B cell (primary cell): Measurements from ENCODE around the gene NHP2. TPM values are rescaled to one million over a fixed set of nuclear protein-coding genes. Genes with fewer than 3 reads are reported as not detected.

ENCODE experiments used
- ATAC-seq: fragments of 200-7000 bp; cut with Tn5 transposase; one replicate; pipeline ENCODE4 v1.10.0; 2021; ENCODE audit warnings: low read depth, mild to moderate bottlenecking, moderate number of reproducible peaks, moderate library complexity
- CTCF ChIA-PET: fragments of 350-600 bp; sonication (Branson Sonifier 250); formaldehyde crosslinking; loops from one replicate; lab custom pipeline; 2021; ENCODE audit warnings: antibody characterized with exemption, inconsistent platforms; lab: Charles Lee
- POLR2A ChIA-PET: fragments of 350-600 bp; sonication (Branson Sonifier 250); formaldehyde crosslinking; loops from one replicate; lab custom pipeline; 2021; ENCODE audit warnings: antibody characterized with exemption; lab: Charles Lee
- DNase-seq: peaks from one replicate; pipeline ENCODE4 v3.0.0; 2013
- H2AFZ ChIP-seq: 2 replicates; pipeline ENCODE4 v1.6.1; 2012; ENCODE audit warnings: mild to moderate bottlenecking, low read depth, low read length; ENCODE audit not compliant: insufficient read depth, poor library complexity, severe bottlenecking
- H3K27ac ChIP-seq, 2 donors: 1 replicate in 1 of 2; 2 replicates in 1 of 2; pipeline ENCODE4 v1.5.1; 2012 to 2013; ENCODE audit warnings: low read length in 2 of 2, mild to moderate bottlenecking in 2 of 2, moderate library complexity in 1 of 2
- H3K27me3 ChIP-seq, 4 experiments: fragments of 200-600 bp in 1 of 4; sonication (generic) in 1 of 4; replicated peaks in 1 of 4; 1 replicate in 2 of 4; 2 replicates in 2 of 4; pipeline versions ENCODE4 v1.6.1 to v1.7.0; 2013 to 2016; ENCODE audit warnings: low read length in 3 of 4, mild to moderate bottlenecking in 2 of 4, mixed read lengths in 1 of 4, moderate library complexity in 1 of 4; ENCODE audit not compliant: insufficient read depth in 4 of 4, control insufficient read depth in 3 of 4; ENCODE audit errors: control extremely low read depth in 1 of 4
- H3K36me3 ChIP-seq, 2 experiments: replicated peaks in 1 of 2; 1 replicate in 1 of 2; 2 replicates in 1 of 2; pipeline versions ENCODE4 v1.6.1 to v1.7.1; 2013; ENCODE audit warnings: low read length in 1 of 2; ENCODE audit not compliant: insufficient read depth in 2 of 2, control insufficient read depth in 1 of 2; ENCODE audit errors: control extremely low read depth in 1 of 2, extremely low read depth in 1 of 2
- H3K4me1 ChIP-seq, 2 donors: fragments of 200-600 bp in 1 of 2; sonication (generic) in 1 of 2; 1 replicate in 1 of 2; 2 replicates in 1 of 2; pipeline versions ENCODE4 v1.5.1 to v1.6.1; 2013 to 2017; ENCODE audit warnings: low read length in 2 of 2; ENCODE audit not compliant: control insufficient read depth in 2 of 2, insufficient read depth in 2 of 2
- H3K4me2 ChIP-seq: replicated peaks from 2 replicates; pipeline ENCODE3; 2012; ENCODE audit warnings: mild to moderate bottlenecking, low read depth, low read length; ENCODE audit not compliant: poor library complexity, severe bottlenecking
- H3K4me3 ChIP-seq, 5 experiments: fragments of 200-600 bp in 1 of 5; sonication (generic) in 1 of 5; 1 replicate in 3 of 5; 2 replicates in 2 of 5; pipeline versions ENCODE4 v1.5.1 to v1.7.0; 2011 to 2016; ENCODE audit warnings: low read length in 4 of 5, mild to moderate bottlenecking in 4 of 5, low read depth in 2 of 5, control low read depth in 1 of 5, moderate library complexity in 1 of 5; ENCODE audit not compliant: insufficient read depth in 1 of 5; ENCODE audit errors: control extremely low read depth in 1 of 5, extremely low read depth in 1 of 5
- H3K79me2 ChIP-seq: fragments of 200-600 bp; sonication (generic); one replicate; pipeline ENCODE4 v1.6.0; 2016; ENCODE audit warnings: low read length; ENCODE audit not compliant: control insufficient read depth, insufficient read depth
- H3K9ac ChIP-seq: fragments of 200-600 bp; sonication (generic); 2 replicates; pipeline ENCODE4 v1.6.1; 2017; ENCODE audit warnings: mild to moderate bottlenecking, low read length, moderate library complexity
- H3K9me3 ChIP-seq, 3 donors: one replicate each; pipeline versions ENCODE4 v1.6.1 to v1.7.1; 2013; ENCODE audit warnings: low read length in 2 of 3; ENCODE audit not compliant: control insufficient read depth in 2 of 3, insufficient read depth in 1 of 3; ENCODE audit errors: control extremely low read depth in 1 of 3
- H4K20me1 ChIP-seq: 2 replicates; pipeline ENCODE4 v1.6.0; 2012; ENCODE audit warnings: mild to moderate bottlenecking, low read length; ENCODE audit not compliant: insufficient read depth, control insufficient read depth, poor library complexity, severe bottlenecking
- H3K27ac Mint-ChIP-seq: one replicate; pipeline ENCODE4 v1.8.0; 2021; ENCODE audit warnings: mixed read lengths
- H3K27me3 Mint-ChIP-seq: one replicate; pipeline ENCODE4 v1.8.0; 2021; ENCODE audit warnings: mixed read lengths
- H3K4me1 Mint-ChIP-seq: one replicate; pipeline ENCODE4 v1.8.0; 2021; ENCODE audit warnings: mixed read lengths
- H3K4me3 Mint-ChIP-seq: one replicate; pipeline ENCODE4 v1.8.0; 2021; ENCODE audit warnings: mixed read lengths
- H3K9me3 Mint-ChIP-seq: one replicate; pipeline ENCODE4 v1.8.0; 2022; ENCODE audit warnings: mixed read lengths; ENCODE audit not compliant: insufficient read depth
- EZH2 ChIP-seq: IDR thresholded peaks from 2 replicates; pipeline ENCODE4 v1.6.1; 2012; ENCODE audit warnings: borderline replicate concordance, low read depth, mild to moderate bottlenecking, moderate library complexity, low read length; ENCODE audit not compliant: insufficient read depth, poor library complexity, severe bottlenecking
- WGBS: methylation state at CpG from one replicate; pipeline ENCODE4 v1.1.5; 2013; ENCODE audit warnings: missing lambda C conversion rate; ENCODE audit not compliant: insufficient coverage; 5-methylcytosine and 5-hydroxymethylcytosine counted together
- intact Hi-C: fragments of 100-400 bp; cut with micrococcal nuclease; formaldehyde crosslinking; loops from one replicate; pipeline ENCODE4 v1.10.0; 2022
- polyA plus RNA-seq: library from polyadenylated mRNA; depleted of rRNA; stranded (reverse); fragments of >200 nt; gene quantifications from 2 replicates; pipeline ENCODE4 v1.2.3, GENCODE V29; 2012
- total RNA-seq, 2 donors: library from RNA; stranded (reverse); fragments of 120-200 nt in 1 of 2; gene quantifications; 1 replicate in 1 of 2; 2 replicates in 1 of 2; pipeline versions ENCODE4 v1.2.3 to v1.2.4, GENCODE V29; 2013 to 2022
- TF ChIP-seq, protein P1 (sequence below): fragments of 200-600 bp; IDR thresholded peaks from one replicate; pipeline ENCODE4 v1.8.0; 2022; ENCODE audit warnings: antibody characterized with exemption, mild to moderate bottlenecking

NHP2 gene
- total and polyA plus RNA-seq, 2 donors (not counting 1 experiment from before 2014, with no cell fraction given) = 66.0 to 99.8 TPM

- H4K20me1 ChIP-seq = peaks cover 58% of the 10 kb centered on the region
- peak; percentile 51 for ATAC-seq
- intact Hi-C loops = loop anchor here (1.0 to 10.0 kb wide), 2 partner anchors 14 to 802 kb away; partner anchors contain the start of gene MXD3
- Mint-ChIP-seq H3K4me1 (peaks cover 74% of the 10 kb centered on the region), H3K9me3 (no peaks in the 10 kb centered on the region), H3K27ac (peak overlapping the region; percentile 93), H3K27me3 (no peaks in the 10 kb centered on the region), H3K4me3 (peak overlapping the region; percentile 94)
- no peak overlapping the region for H2AFZ ChIP-seq
- DNase-seq = peak; percentile 94
- CTCF ChIA-PET = interaction anchor here (0.6 to 8.6 kb wide), 8 partner anchors 12 to 1677 kb away, joined by 3 to 92 read pairs (median 4); partner anchors contain the start of genes NHP2 and RMND5B
- H3K27ac ChIP-seq = peak overlapping the region; percentile 86 to 89
- peak overlapping the region; percentile 95 for H3K4me2 ChIP-seq
- peak overlapping the region in 4 of 5 experiments; percentile 73 to 85 (median 75) for H3K4me3 ChIP-seq
- POLR2A ChIA-PET = interaction anchor here (0.6 to 2.0 kb wide), 6 partner anchors 13 to 1507 kb away, joined by 3 to 8 read pairs (median 6); partner anchors contain the start of genes HNRNPAB, HNRNPH1, NHP2 and RMND5B
- H3K36me3 ChIP-seq = peaks cover 0 to 15% of the 10 kb centered on the region in 2 experiments
- H3K27me3 ChIP-seq = no peaks in the 10 kb centered on the region
- no peak for TF ChIP-seq EZH2
- TF ChIP-seq, protein P1, sequence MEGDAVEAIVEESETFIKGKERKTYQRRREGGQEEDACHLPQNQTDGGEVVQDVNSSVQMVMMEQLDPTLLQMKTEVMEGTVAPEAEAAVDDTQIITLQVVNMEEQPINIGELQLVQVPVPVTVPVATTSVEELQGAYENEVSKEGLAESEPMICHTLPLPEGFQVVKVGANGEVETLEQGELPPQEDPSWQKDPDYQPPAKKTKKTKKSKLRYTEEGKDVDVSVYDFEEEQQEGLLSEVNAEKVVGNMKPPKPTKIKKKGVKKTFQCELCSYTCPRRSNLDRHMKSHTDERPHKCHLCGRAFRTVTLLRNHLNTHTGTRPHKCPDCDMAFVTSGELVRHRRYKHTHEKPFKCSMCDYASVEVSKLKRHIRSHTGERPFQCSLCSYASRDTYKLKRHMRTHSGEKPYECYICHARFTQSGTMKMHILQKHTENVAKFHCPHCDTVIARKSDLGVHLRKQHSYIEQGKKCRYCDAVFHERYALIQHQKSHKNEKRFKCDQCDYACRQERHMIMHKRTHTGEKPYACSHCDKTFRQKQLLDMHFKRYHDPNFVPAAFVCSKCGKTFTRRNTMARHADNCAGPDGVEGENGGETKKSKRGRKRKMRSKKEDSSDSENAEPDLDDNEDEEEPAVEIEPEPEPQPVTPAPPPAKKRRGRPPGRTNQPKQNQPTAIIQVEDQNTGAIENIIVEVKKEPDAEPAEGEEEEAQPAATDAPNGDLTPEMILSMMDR = no peak
- H3K9me3 ChIP-seq = no peaks in the 10 kb centered on the region
- peaks cover 74 to 80% of the 10 kb centered on the region in 2 donors for H3K4me1 ChIP-seq
- H3K9ac ChIP-seq = peak overlapping the region; percentile 73
- WGBS = 4% methylated on average over 14 of the region's 22 CpGs
- H3K79me2 ChIP-seq = peaks cover 24% of the 10 kb centered on the region
Observed at GRCh38 chr5:178116143-178116885, 37.4 kb downstream of the NHP2 start.
